ENCODE results near the gene APRT. TPM values are rescaled to one million over a fixed set of nuclear protein-coding genes. Genes with fewer than 3 reads are reported as not detected.
A peak's percentile ranks its signal among the peaks of the same experiment; 100 is the strongest.

Gene APRT
- total RNA-seq, 6 donors from 2014 or later, result 76.5 to 147 (median 124) TPM

- ATAC-seq (ENCODE audit: low FRiP score in 2 of 2), result no peak
- TF ChIP-seq POLR2A (IDR thresholded peaks at IDR 0.05) (no peak), EP300 (IDR thresholded peaks at IDR 0.05) (no peak), POLR2AphosphoS5 (IDR thresholded peaks at IDR 0.05) (no peak), CTCF (IDR thresholded peaks at IDR 0.05) (no peak)
- H3K4me1 ChIP-seq, result no peaks in the 10 kb centered on the region
- H3K27me3 ChIP-seq, result no peaks in the 10 kb centered on the region
- no peak overlapping the region for H3K27ac ChIP-seq
- WGBS, 2 donors, result 92% methylated on average over 36 to 37 of the region's 40 CpGs
- H3K36me3 ChIP-seq, result peaks cover 0 to 63% (median 37%) of the 10 kb centered on the region in 4 donors
- H3K4me3 ChIP-seq, result no peak overlapping the region
- peak in 1 of 2 donors; percentile 63 for DNase-seq
- H3K9me3 ChIP-seq, result no peaks in the 10 kb centered on the region
Measured at GRCh38 chr16:88841521-88842307, 30.0 kb upstream of the APRT start.

GRCh38 chr16:88840600-88841215, 29.0 kb upstream of the APRT start:
- H3K36me3 ChIP-seq, result peaks cover 0 to 63% (median 39%) of the 10 kb centered on the region in 4 donors
- no peaks in the 10 kb centered on the region for H3K9me3 ChIP-seq
- no peaks in the 10 kb centered on the region for H3K27me3 ChIP-seq
- no peak overlapping the region for H3K4me3 ChIP-seq
- 80 to 91% methylated on average over 19 to 29 of the region's 30 CpGs for WGBS, 2 donors
- no peak for TF ChIP-seq CTCF (IDR thresholded peaks at IDR 0.05)
- no peak for TF ChIP-seq EP300 (IDR thresholded peaks at IDR 0.05)
- ATAC-seq (ENCODE audit: low FRiP score in 2 of 2), result no peak
- H3K4me1 ChIP-seq, result no peaks in the 10 kb centered on the region
- DNase-seq, result peak in 1 of 2 donors; percentile 59
- H3K27ac ChIP-seq, result peak overlapping the region in 1 of 4 donors; percentile 23

- ATAC-seq (ENCODE audit: low FRiP score in 2 of 2), result no peak
- no peaks in the 10 kb centered on the region for H3K27me3 ChIP-seq
- TF ChIP-seq CTCF (IDR thresholded peaks at IDR 0.05), result no peak
- TF ChIP-seq POLR2A (IDR thresholded peaks at IDR 0.05), result no peak
- no peak for TF ChIP-seq POLR2AphosphoS5 (IDR thresholded peaks at IDR 0.05)
- TF ChIP-seq EP300 (IDR thresholded peaks at IDR 0.05), result no peak
- peak overlapping the region in 1 of 4 donors; percentile 23 for H3K27ac ChIP-seq
- H3K4me1 ChIP-seq, result no peaks in the 10 kb centered on the region
- H3K36me3 ChIP-seq, result peaks cover 0 to 67% (median 46%) of the 10 kb centered on the region in 4 donors
- WGBS, 2 donors, result 78 to 91% methylated on average over 18 to 23 of the region's 24 CpGs
- DNase-seq, result peak in 1 of 2 donors; percentile 52
- H3K9me3 ChIP-seq, result no peaks in the 10 kb centered on the region
- H3K4me3 ChIP-seq, result no peak overlapping the region
Measured at GRCh38 chr16:88839745-88840599, 28.2 kb upstream of the APRT start.

GRCh38 chr16:88839026-88839529, 27.4 kb upstream of the APRT start:
- Histone ChIP-seq H3K4me1 (no peaks in the 10 kb centered on the region), H3K27ac (no peak overlapping the region), H3K4me3 (no peak overlapping the region), H3K36me3 (peaks cover 0 to 75% (median 51%) of the 10 kb centered on the region in 4 donors), H3K9me3 (no peaks in the 10 kb centered on the region), H3K27me3 (no peaks in the 10 kb centered on the region)
- 87 to 97% methylated on average over 5 to 39 of the region's 39 CpGs for WGBS, 2 donors
- DNase-seq (peak in 1 of 2 donors; percentile 69), ATAC-seq (ENCODE audit: low FRiP score in 2 of 2) (no peak)
- TF ChIP-seq POLR2A (IDR thresholded peaks at IDR 0.05) (no peak), POLR2AphosphoS5 (IDR thresholded peaks at IDR 0.05) (no peak), CTCF (IDR thresholded peaks at IDR 0.05) (no peak), EP300 (IDR thresholded peaks at IDR 0.05) (no peak)
